Measurements from ENCODE around the gene CC2D2B.

DNA sequence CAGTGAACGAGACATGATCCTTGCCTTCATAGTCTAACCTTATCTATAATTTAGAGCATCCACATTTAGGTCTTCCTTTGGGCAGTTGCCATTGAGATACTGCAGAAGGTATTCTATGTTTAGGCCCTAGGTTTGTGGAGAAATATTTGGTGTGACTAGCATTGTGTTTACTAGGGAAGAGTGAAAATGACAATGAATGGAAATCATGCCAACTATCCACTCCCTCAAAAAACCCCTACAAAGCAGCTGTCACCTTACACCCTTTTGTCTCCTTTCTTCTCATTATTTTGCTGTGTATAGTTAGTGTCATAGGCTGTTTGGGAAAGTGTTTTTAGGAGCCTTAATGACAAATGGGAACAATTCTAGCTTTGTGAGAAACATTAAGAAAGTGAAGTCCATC is 138.8 kb downstream of the CC2D2B start:
- TF ChIP-seq, protein P1, sequence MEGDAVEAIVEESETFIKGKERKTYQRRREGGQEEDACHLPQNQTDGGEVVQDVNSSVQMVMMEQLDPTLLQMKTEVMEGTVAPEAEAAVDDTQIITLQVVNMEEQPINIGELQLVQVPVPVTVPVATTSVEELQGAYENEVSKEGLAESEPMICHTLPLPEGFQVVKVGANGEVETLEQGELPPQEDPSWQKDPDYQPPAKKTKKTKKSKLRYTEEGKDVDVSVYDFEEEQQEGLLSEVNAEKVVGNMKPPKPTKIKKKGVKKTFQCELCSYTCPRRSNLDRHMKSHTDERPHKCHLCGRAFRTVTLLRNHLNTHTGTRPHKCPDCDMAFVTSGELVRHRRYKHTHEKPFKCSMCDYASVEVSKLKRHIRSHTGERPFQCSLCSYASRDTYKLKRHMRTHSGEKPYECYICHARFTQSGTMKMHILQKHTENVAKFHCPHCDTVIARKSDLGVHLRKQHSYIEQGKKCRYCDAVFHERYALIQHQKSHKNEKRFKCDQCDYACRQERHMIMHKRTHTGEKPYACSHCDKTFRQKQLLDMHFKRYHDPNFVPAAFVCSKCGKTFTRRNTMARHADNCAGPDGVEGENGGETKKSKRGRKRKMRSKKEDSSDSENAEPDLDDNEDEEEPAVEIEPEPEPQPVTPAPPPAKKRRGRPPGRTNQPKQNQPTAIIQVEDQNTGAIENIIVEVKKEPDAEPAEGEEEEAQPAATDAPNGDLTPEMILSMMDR (IDR thresholded peaks at IDR 0.05), result no peak
- TF ChIP-seq POLR2A (IDR thresholded peaks at IDR 0.05), result no peak
